Epidermal melanocyte (primary cell): ENCODE results near the gene EXOSC10.
"Not testable (repeated sequence)": the region's sequence is repeated elsewhere in the genome, so short reads cannot be mapped to it uniquely, and the experiment has no call there.

Experiments
- DNase-seq: peaks from one replicate; pipeline ENCODE4 v3.0.0; 2011; ENCODE audit warnings: low spot score; ENCODE audit not compliant: insufficient read length

The EXOSC10 gene

DNA sequence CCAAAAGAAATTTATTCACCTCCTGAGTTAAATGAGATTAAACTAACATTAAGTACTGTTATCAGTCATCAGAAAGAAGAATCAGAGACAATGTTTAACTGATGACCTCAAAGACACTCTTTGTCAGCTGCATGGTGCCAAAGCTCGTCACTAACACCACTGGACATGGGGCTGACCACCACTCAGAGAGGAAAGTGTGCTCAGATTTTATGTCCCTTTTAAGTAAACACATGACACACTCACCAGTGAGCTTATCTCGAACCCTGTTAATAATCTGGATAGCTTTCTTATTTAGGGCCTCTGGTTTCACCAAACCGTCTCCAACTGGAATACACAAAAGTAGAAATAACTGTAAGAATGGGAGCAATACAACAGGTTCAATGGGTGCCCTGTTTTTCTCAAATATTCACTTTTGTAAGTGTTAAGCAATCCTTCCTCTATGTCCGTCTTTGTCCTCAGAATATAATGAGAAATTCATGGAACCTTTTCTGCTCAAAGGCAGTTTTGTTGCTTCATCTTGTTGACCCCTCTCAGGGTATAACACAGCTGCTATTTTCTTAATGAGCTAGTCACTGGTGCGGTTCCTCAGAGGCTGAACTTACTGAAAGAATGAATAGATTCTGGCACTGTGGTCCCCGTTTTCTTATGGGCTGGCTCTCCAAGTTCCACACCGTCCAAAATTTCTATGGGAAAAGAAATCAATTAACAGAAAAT lies 9.5 kb upstream of the EXOSC10 start:
- DNase-seq, result peak; percentile 58

DNA sequence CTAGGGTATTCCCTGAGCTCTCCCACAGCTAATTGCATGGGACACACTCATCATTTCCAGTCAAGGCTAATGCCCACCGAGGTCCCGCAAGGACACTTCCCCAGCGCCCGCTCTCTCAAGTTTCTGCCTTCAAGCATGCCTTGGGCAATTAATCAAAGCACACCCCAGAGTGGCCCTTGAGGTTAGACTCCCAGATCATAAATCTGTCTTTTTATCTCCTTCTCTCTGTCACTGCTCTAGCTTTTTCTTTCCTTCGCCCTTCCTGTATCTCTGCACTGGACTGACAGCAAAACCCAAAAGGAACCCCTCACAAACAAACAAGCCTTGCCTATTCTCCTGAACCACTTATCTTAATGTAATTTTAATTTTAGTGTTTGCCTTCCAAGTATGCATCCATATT lies 7.9 kb upstream of the EXOSC10 start:
- no peak for DNase-seq

DNA sequence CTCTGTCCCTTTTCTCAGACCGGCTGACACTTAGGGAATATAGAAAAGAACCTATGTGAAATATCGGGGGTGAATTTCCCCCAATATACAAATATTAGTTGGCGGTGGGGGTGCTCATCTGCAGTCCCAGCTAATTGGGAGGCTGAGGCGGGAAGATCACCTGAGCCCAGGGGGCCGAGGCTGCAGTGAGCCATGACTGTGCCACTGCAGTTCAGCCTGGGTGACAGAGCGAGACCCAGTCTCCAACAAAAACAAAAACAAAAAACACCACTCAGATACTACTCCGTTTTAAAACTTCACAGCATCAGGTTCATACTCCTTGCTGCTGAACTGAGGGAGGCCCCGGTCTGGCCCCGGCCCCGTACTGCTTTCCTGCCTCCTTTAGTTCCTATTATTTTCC lies 5.9 kb upstream of the EXOSC10 start:
- no peak for DNase-seq

DNA sequence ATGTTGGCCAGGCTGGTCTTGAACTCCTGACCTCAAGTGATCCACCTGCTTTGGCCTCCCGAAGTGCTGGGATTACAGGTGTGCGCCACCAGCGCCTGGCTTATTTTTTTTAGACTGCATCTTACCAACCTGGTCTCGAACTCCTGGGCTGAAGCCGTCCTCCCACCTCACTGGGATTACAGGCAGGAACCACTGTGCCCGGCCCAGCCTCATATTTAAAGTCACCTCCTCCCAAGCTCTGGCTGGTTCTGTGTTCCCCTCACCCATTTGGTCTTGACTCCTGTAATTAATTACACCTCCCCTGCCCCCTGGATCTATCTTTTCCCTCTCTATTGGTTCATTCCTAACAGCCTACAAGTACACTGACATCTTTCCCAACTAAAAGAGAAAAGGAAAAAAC lies 1.7 kb upstream of the EXOSC10 start:
- no peak for DNase-seq

- not testable (repeated sequence) for DNase-seq
Observed at GRCh38 chr1:11100806-11101205, 1.1 kb upstream of the EXOSC10 start.

DNA sequence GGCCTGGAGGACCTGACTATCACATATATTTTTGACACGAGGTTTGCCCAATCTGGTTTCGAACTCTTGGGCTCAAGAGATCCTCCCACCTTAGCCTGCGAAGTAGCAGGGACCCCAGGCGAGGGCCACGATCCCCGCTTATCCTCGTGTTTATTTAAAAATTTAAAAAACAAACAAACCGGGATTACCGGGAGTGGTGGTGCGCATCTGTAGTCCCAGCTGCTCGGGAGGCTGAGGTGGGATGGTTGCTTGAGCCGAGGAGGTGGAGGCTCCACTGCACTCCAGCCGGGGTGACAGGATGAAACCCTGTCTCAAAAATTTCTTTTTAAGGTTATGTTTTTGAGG lies 452 bp upstream of the EXOSC10 start:
- no peak for DNase-seq

DNA sequence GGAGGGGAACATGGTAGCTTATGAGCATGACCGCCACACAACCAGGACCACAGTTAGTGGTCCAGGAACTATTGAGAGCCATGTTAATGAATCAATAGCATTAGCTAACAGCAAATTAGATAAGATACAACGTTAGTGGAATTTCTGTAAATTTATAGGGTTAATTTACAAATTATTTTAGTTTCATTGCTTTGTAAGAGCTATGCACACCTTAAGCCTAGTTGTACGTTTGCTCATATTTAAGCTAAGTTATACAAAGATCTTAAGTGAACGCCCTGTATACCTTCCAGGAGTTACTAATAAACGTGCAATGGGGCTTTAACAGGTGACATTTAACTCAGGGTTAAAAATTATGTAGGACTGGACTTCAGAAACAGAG lies 749 bp downstream of the EXOSC10 start:
- DNase-seq, result no peak

- DNase-seq, result not testable (repeated sequence)
Observed at GRCh38 chr1:11083784-11084183, 15.9 kb downstream of the EXOSC10 start.

- no peak for DNase-seq
Observed at GRCh38 chr1:11080931-11081330, 18.7 kb downstream of the EXOSC10 start.

GRCh38 chr1:11078631-11079030 lies 21.0 kb downstream of the EXOSC10 start:
- no peak for DNase-seq

GRCh38 chr1:11073398-11073797 lies 26.3 kb downstream of the EXOSC10 start:
- DNase-seq, result not testable (repeated sequence)

DNA sequence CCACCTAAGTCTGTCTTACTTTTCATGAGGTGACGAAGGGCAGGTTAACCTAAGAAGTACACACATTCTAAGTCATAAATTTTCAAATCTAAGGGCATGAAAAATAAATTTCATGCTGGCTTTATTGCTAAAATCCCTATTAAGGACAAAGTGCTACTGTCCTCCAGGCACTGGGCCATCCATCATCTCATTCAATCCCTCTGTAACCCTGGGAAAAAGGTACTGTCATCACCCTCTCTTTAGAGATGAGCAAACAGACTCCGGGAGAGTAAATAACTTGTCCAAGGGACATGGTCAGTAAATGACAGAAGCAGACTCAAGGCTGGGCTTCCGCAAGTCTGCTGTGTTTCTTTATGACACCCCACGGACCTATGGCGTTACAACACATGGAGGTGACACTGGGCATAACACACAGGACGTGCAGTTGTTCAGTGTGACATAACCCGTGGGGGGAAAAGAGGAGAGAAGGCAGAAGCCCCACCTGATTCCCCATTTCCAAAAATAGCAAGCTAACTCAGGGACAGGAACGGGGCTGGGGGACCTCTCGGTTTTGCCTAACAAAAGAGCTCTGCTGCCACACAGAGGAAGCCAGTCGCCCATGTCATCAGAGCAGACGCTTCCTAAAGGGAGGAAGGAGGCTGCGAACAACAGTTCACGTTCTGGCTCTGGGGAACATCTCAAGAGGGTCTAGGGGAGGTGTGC lies 27.3 kb downstream of the EXOSC10 start:
- no peak for DNase-seq

GRCh38 chr1:11071463-11072215 lies 28.0 kb downstream of the EXOSC10 start:
- DNase-seq, result no peak

- DNase-seq, result no peak
Observed at GRCh38 chr1:11070876-11071275, 28.8 kb downstream of the EXOSC10 start.

DNA sequence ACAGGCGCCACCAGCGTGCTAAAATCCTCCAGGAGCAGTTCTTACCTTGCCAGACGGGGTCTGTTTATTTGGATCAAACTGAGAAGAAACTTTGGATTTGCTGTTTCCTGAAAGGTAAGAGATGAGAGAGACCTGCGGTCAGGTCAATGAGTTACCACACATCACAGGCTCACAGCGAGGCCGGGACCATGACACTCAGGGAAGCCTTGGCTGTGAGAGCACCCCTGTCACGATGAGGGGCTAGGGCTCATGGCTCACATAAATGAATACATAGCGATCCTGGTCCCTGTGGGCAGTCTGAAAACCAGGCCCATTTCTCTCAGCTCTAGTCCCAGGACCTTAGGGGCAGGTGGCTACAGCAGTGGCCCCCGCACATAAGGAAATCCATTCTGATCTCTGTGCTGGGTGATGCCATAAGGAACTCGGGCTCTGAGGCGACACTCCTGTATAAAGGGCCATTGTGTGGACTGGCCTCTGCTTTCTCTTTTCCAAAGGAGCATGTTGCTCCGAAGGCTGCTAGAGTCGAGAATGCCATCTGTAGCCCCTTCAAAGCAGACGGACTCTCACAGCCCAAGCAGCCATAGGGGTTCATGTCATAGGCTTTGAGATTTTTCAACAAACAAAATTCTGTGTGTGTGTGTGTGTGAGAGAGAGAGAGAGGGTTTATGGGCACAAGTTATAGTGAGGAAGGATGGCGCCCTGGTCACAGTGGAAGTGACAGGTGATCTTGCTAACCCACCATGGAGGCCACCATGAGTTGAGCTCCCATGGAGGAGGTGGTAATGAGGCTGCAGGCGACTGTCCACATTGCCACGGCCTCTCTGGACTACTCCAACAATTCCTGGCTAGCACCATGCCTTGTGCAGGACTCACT lies 30.8 kb downstream of the EXOSC10 start:
- DNase-seq, result no peak

- DNase-seq, result no peak
Observed at GRCh38 chr1:11067716-11068599, 31.7 kb downstream of the EXOSC10 start.

GRCh38 chr1:11065796-11066195 lies 33.9 kb downstream of the EXOSC10 start:
- no peak for DNase-seq

- DNase-seq, result no peak
Observed at GRCh38 chr1:11064942-11065341, 34.7 kb downstream of the EXOSC10 start.

GRCh38 chr1:11063937-11064537 lies 35.6 kb downstream of the EXOSC10 start:
- not testable (repeated sequence) for DNase-seq

GRCh38 chr1:11062965-11063401 lies 36.7 kb downstream of the EXOSC10 start:
- DNase-seq, result peak; percentile 86
